Heart right ventricle (tissue), 16 donors: Measurements from ENCODE around the gene ALLC. TPM values are rescaled to one million over a fixed set of nuclear protein-coding genes. Genes with fewer than 3 reads are reported as not detected.
A peak's percentile ranks its signal among the peaks of the same experiment; 100 is the strongest.
"Not testable (repeated sequence)": the region's sequence is repeated elsewhere in the genome, so short reads cannot be mapped to it uniquely, and the experiment has no call there.

Experiments
- ATAC-seq, 8 donors: fragments of 200-7000 bp; cut with Tn5 transposase; one replicate each; pipeline ENCODE4 v1.9.1; 2020; ENCODE audit warnings: mild to moderate bottlenecking in 8 of 8, moderate library complexity in 8 of 8, moderate number of reproducible peaks in 1 of 8
- DNase-seq, 2 donors: peaks; one replicate each; pipeline ENCODE4 v3.0.0-alpha.2; 2020
- H3K27ac ChIP-seq, 10 donors: fragments of 200-600 bp; sonication (generic) in 2 of 10; one replicate each; pipeline versions ENCODE4 v1.5.0 to v1.8.0; 2020 to 2022; ENCODE audit warnings: mild to moderate bottlenecking in 3 of 10
- H3K27me3 ChIP-seq, 7 donors: fragments of 200-600 bp; one replicate each; pipeline ENCODE4 v1.8.0; 2021 to 2022; ENCODE audit warnings: mild to moderate bottlenecking in 2 of 7
- H3K36me3 ChIP-seq, 9 donors: fragments of 200-600 bp; sonication (generic) in 1 of 9; one replicate each; pipeline versions ENCODE4 v1.5.0 to v1.8.0; 2020 to 2022; ENCODE audit warnings: mild to moderate bottlenecking in 2 of 9
- H3K4me1 ChIP-seq, 9 donors: fragments of 200-600 bp; sonication (generic) in 1 of 9; one replicate each; pipeline versions ENCODE4 v1.5.0 to v1.8.0; 2020 to 2022; ENCODE audit warnings: mild to moderate bottlenecking in 4 of 9
- H3K4me3 ChIP-seq, 10 donors: fragments of 200-600 bp; sonication (generic) in 2 of 10; one replicate each; pipeline versions ENCODE4 v1.5.0 to v1.8.0; 2020 to 2022; ENCODE audit warnings: mild to moderate bottlenecking in 7 of 10, moderate library complexity in 2 of 10
- H3K9me3 ChIP-seq, 11 donors: fragments of 200-600 bp in 10 of 11; sonication (generic) in 2 of 11; one replicate each; pipeline versions ENCODE4 v1.5.0 to v1.8.0; 2013 to 2022; ENCODE audit warnings: mild to moderate bottlenecking in 2 of 11, control low read depth in 1 of 11, moderate library complexity in 1 of 11
- CTCF ChIP-seq, 9 donors: fragments of 200-600 bp; sonication (generic) in 2 of 9; IDR thresholded peaks; one replicate each; pipeline versions ENCODE4 v1.5.0 to v1.8.0; 2021 to 2022; ENCODE audit warnings: antibody characterized with exemption in 9 of 9, mild to moderate bottlenecking in 5 of 9, moderate library complexity in 1 of 9
- WGBS, 2 donors: extraction: QIAGEN DNeasy Blood & Tissue Kit; methylation state at CpG; one replicate each; pipeline ENCODE4 v1.1.7; 2013; ENCODE audit warnings: inconsistent platforms in 1 of 2; 5-methylcytosine and 5-hydroxymethylcytosine counted together
- intact Hi-C, 10 donors: fragments of 100-400 bp; cut with DNase I; formaldehyde crosslinking; loops; one replicate each; pipeline versions ENCODE4 v1.11.1 to v1.14.2; 2022
- long read RNA-seq, 3 donors: library from polyadenylated mRNA; unstranded; transcript quantifications; one replicate each; pipeline ENCODE4 v2.0.0, GENCODE V29; 2020 to 2021
- polyA plus RNA-seq, 2 donors: library from polyadenylated mRNA; stranded (reverse); fragments of 200-250 nt; gene quantifications; one replicate each; pipeline ENCODE4 v1.2.3, GENCODE V29; 2013
- total RNA-seq, 10 donors: library from RNA; stranded (reverse); fragmentation: NEBNext Ultra II Directional in 3 of 10; extraction: Animal tissue kit (Norgen Biotek cat#: 25700) in 3 of 10; gene quantifications; one replicate each; pipeline versions ENCODE4 v1.2.1 to v1.2.4, GENCODE V29; 2021 to 2023
- donor health status: Arrhythmogenic right ventricular cardiomyopathy.
- donor health status: ischemic (EF 13 %, LVEDD 7.1; RV severe dilation, severe dysfunction).
- donor health status: healthy with polysubstance abuse.
- donor health status: DM: no; HTN: yes; CAD: no.
- donor health status: DM: no; HTN: no; CAD: no.
- donor health status: ischemic (EF 25% LVEDD 6.9; RV normal size, moderate dysfunction).
- donor health status: ischemic (EF 25% LVEDD 5.7; RV mildly dilated, moderate dysfunction).
- donor health status: healthy.
- donor health status: DM: yes; HTN: yes; CAD: no.
- donor health status: Ischemic cardiomyopathy.
- donor health status: ischemic (EF 35%, LVEDD 5.7; RV mildly dilated, moderate dysfunction).
- donor health status: nonischemic (EF 11% LVEDD 7.7; RV severe dilation, severe dysfunction).
- donor health status: DM: yes; HTN: yes; CAD: no.
- donor health status: PGD.
- donor health status: ischemic (EF 29% LVEDD 5.4; RV normal size, mild dysfunction).
- donor health status: nonischemic (EF 23%, LVEDD 6.1; RV moderate dilation, normal function).

Gene ALLC
- total RNA-seq (not detected), polyA plus RNA-seq (under 1 TPM in 1 of 2 donors, not detected in 1; 0.59 TPM)
- long read RNA-seq, donor 1: 0 reads
- long read RNA-seq, donor 2: 0 reads
- long read RNA-seq, donor 3: 0 reads

GRCh38 chr2:3657881-3658280, at the start of gene ALLC:
TSS of gene ALLC (plus strand) at chr2:3658200. CDS start at chr2:3671158, 12,958 bp downstream.
- 76 to 84% methylated on average over 7 of the region's 7 CpGs for WGBS, 2 donors
- H3K27me3 ChIP-seq: no peaks in the 10 kb centered on the region
- peaks cover 0 to 4% (median 0%) of the 10 kb centered on the region in 11 donors for H3K9me3 ChIP-seq
- H3K4me1 ChIP-seq: peaks cover 0 to 32% (median 12%) of the 10 kb centered on the region in 9 donors
- DNase-seq: no peak
- H3K36me3 ChIP-seq: no peaks in the 10 kb centered on the region
- H3K4me3 ChIP-seq: no peak within 1 kb of the TSS
- TF ChIP-seq CTCF (IDR thresholded peaks at IDR 0.05): no peak
- intact Hi-C loops: loop anchor here in 4 of 10 donors (5.0 to 10.0 kb wide), 5 partner anchors 73 to 1533 kb away; partner anchors contain the start of gene RPS7 (in 2 of the 4)
- peak within 1 kb of the TSS in 8 of 10 donors; percentile 1 to 80 (median 64) for H3K27ac ChIP-seq
- no peak for ATAC-seq

GRCh38 chr2:3608373-3609278, 49.4 kb upstream of the ALLC start:
- ATAC-seq: no peak
- 82 to 84% methylated on average over 19 of the region's 19 CpGs for WGBS, 2 donors

GRCh38 chr2:3609279-3609673, 48.7 kb upstream of the ALLC start:
- ATAC-seq, H3K27me3 ChIP-seq, intact Hi-C loops, H3K36me3 ChIP-seq, H3K4me1 ChIP-seq, H3K4me3 ChIP-seq, H3K27ac ChIP-seq, H3K9me3 ChIP-seq, DNase-seq: not testable (repeated sequence)
- 86% methylated on average over 4 of the region's 4 CpGs for WGBS, 2 donors

More at GRCh38 chr2:3608373-3609278, 49.4 kb upstream of the ALLC start:
- H3K27ac ChIP-seq: no peak overlapping the region
- intact Hi-C loops: no loop called here
- DNase-seq: no peak
- H3K36me3 ChIP-seq: no peaks in the 10 kb centered on the region
- TF ChIP-seq CTCF (IDR thresholded peaks at IDR 0.05): no peak
- no peaks in the 10 kb centered on the region for H3K4me1 ChIP-seq
- H3K9me3 ChIP-seq: peaks cover 0 to 2% (median 0%) of the 10 kb centered on the region in 11 donors
- no peak overlapping the region for H3K4me3 ChIP-seq
- peaks cover 0 to 6% (median 0%) of the 10 kb centered on the region in 7 donors for H3K27me3 ChIP-seq

- intact Hi-C loops: no loop called here
- Histone ChIP-seq H3K4me1 (no peaks in the 10 kb centered on the region), H3K27me3 (no peaks in the 10 kb centered on the region), H3K9me3 (peaks cover 0 to 19% (median 0%) of the 10 kb centered on the region in 11 donors), H3K27ac (no peak overlapping the region), H3K4me3 (no peak overlapping the region), H3K36me3 (no peaks in the 10 kb centered on the region)
- no peak for DNase-seq
- 87 to 91% methylated on average over 9 of the region's 9 CpGs for WGBS, 2 donors
- no peak for ATAC-seq
- no peak for TF ChIP-seq CTCF (IDR thresholded peaks at IDR 0.05)
Observed at GRCh38 chr2:3610415-3610814, 47.6 kb upstream of the ALLC start.
